HepG2 (cell line): ENCODE measurements around the gene GGNBP2. TPM values are rescaled to one million over a fixed set of nuclear protein-coding genes. Genes with fewer than 3 reads are reported as not detected.

Experiments
- BCL6 ChIP-seq: IDR thresholded peaks from 2 replicates; pipeline ENCODE4 v1.6.1; 2016; ENCODE audit warnings: missing genetic modification reagents, missing compliant biosample characterization
- DMTF1 ChIP-seq: sonication (generic); formaldehyde crosslinking; IDR thresholded peaks from 2 replicates; pipeline ENCODE4 v1.4.0; 2020; ENCODE audit warnings: mild to moderate bottlenecking, missing genetic modification reagents
- DPF2 ChIP-seq: sonication (generic); formaldehyde crosslinking; IDR thresholded peaks from 2 replicates; pipeline ENCODE4 v1.4.0; 2020; ENCODE audit warnings: mild to moderate bottlenecking, low read depth, missing genetic modification reagents, borderline replicate concordance
- GATAD1 ChIP-seq: IDR thresholded peaks from 2 replicates; pipeline ENCODE4 v1.6.1; 2016; ENCODE audit warnings: missing genetic modification reagents, missing compliant biosample characterization
- GRHL1 ChIP-seq: sonication (generic); formaldehyde crosslinking; conservative IDR thresholded peaks from 2 replicates; pipeline ENCODE4 v1.8.0; 2022; ENCODE audit warnings: missing genetic modification reagents
- JUNB ChIP-seq: sonication (generic); formaldehyde crosslinking; IDR thresholded peaks from 2 replicates; pipeline ENCODE4 v1.8.0; 2022; ENCODE audit warnings: missing genetic modification reagents, mild to moderate bottlenecking, borderline replicate concordance
- RAD21 ChIP-seq: fragments of 450-650 bp; formaldehyde crosslinking; IDR thresholded peaks from 2 replicates; pipeline ENCODE4 v1.5.0; 2020; ENCODE audit warnings: mild to moderate bottlenecking
- TEAD3 ChIP-seq: optimal IDR thresholded peaks from 2 replicates; pipeline ENCODE3; 2016; ENCODE audit warnings: borderline replicate concordance
- TGIF2 ChIP-seq: IDR thresholded peaks from 2 replicates; pipeline ENCODE4 v1.6.1; 2016; ENCODE audit warnings: control low read depth, missing compliant biosample characterization
- TSC22D2 ChIP-seq: sonication (generic); formaldehyde crosslinking; IDR thresholded peaks from 2 replicates; pipeline ENCODE4 v1.5.1; 2020; ENCODE audit warnings: missing genetic modification reagents, mild to moderate bottlenecking, borderline replicate concordance
- ZNF530 ChIP-seq: sonication (generic); formaldehyde crosslinking; IDR thresholded peaks from 2 replicates; pipeline ENCODE4 v1.5.0; 2020; ENCODE audit warnings: low read depth, mild to moderate bottlenecking, missing genetic modification reagents
- ZNF597 ChIP-seq: sonication (generic); formaldehyde crosslinking; IDR thresholded peaks from 2 replicates; pipeline ENCODE4 v1.5.0; 2020; ENCODE audit warnings: missing genetic modification reagents
- ZNF660 ChIP-seq: sonication (generic); formaldehyde crosslinking; IDR thresholded peaks from 2 replicates; pipeline ENCODE4 v1.5.1; 2020; ENCODE audit warnings: mild to moderate bottlenecking, low read depth, missing genetic modification reagents, borderline replicate concordance
- ZNF749 ChIP-seq: sonication (generic); formaldehyde crosslinking; IDR thresholded peaks from 2 replicates; pipeline ENCODE4 v1.8.0; 2022; ENCODE audit warnings: mild to moderate bottlenecking, missing genetic modification reagents, moderate library complexity, borderline replicate concordance
- ZSCAN9 ChIP-seq: IDR thresholded peaks from 2 replicates; pipeline ENCODE4 v1.6.1; 2016; ENCODE audit warnings: borderline replicate concordance
- polyA plus RNA-seq, 8 experiments: library from polyadenylated mRNA; depleted of rRNA in 3 of 8; stranded (reverse) in 7 of 8; unstranded in 1 of 8; fragments of >200 nt; fragmentation: Illumina TruSeq in 4 of 8; extraction: Trizol in 4 of 8; gene quantifications; 2 replicates each; pipeline versions ENCODE4 v1.2.1 to v1.2.3, GENCODE V29; 2011 to 2016; ENCODE audit warnings: low read depth in 4 of 8, missing spikeins in 1 of 8, mixed read lengths in 1 of 8; ENCODE audit not compliant: insufficient read depth in 1 of 8
- total RNA-seq, 5 experiments: library from RNA; depleted of rRNA; stranded (reverse); fragments of >200 nt; fragmentation: Illumina TruSeq; extraction: Trizol; gene quantifications; 2 replicates each; pipeline ENCODE4 v1.2.3, GENCODE V29; 2016; ENCODE audit warnings: low read depth in 1 of 5
- TF ChIP-seq, protein P1 (sequence below): sonication (generic); formaldehyde crosslinking; IDR thresholded peaks from 2 replicates; pipeline ENCODE4 v1.4.0; 2020; ENCODE audit warnings: missing genetic modification reagents, mild to moderate bottlenecking, borderline replicate concordance
- TF ChIP-seq, protein P2 (sequence below): sonication (generic); formaldehyde crosslinking; IDR thresholded peaks from 2 replicates; pipeline ENCODE4 v1.8.0; 2022; ENCODE audit warnings: missing genetic modification reagents, mild to moderate bottlenecking, moderate library complexity, borderline replicate concordance

The GGNBP2 gene
- total and polyA plus RNA-seq, 2 of the 13 experiments (the other 11 are each of a cell fraction or from before 2014, with no cell fraction given): 53.3 to 84.2 TPM

- TF ChIP-seq DMTF1 (CRISPR knock-in tag): no peak
- peak; percentile 58; the same call in 1 of the 2 replicates for TF ChIP-seq GATAD1
- TF ChIP-seq GRHL1: no peak
- no peak for TF ChIP-seq DPF2
- TF ChIP-seq, protein P1, sequence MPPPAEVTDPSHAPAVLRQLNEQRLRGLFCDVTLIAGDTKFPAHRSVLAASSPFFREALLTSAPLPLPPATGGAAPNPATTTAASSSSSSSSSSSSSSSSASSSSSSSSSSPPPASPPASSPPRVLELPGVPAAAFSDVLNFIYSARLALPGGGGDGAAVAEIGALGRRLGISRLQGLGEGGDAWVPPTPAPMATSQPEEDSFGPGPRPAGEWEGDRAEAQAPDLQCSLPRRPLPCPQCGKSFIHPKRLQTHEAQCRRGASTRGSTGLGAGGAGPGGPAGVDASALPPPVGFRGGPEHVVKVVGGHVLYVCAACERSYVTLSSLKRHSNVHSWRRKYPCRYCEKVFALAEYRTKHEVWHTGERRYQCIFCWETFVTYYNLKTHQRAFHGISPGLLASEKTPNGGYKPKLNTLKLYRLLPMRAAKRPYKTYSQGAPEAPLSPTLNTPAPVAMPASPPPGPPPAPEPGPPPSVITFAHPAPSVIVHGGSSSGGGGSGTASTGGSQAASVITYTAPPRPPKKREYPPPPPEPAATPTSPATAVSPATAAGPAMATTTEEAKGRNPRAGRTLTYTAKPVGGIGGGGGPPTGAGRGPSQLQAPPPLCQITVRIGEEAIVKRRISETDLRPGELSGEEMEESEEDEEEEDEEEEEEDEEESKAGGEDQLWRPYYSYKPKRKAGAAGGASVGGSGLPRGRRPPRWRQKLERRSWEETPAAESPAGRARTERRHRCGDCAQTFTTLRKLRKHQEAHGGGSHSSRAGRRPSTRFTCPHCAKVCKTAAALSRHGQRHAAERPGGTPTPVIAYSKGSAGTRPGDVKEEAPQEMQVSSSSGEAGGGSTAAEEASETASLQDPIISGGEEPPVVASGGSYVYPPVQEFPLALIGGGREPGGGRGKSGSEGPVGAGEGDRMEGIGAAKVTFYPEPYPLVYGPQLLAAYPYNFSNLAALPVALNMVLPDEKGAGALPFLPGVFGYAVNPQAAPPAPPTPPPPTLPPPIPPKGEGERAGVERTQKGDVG (CRISPR knock-in tag): 0 out of 2 replicates have a peak, but pooled peaks have one; percentile 42
- no peak for TF ChIP-seq ZNF530 (CRISPR knock-in tag)
- TF ChIP-seq BCL6 (CRISPR knock-in tag): no peak
- TF ChIP-seq, protein P2, sequence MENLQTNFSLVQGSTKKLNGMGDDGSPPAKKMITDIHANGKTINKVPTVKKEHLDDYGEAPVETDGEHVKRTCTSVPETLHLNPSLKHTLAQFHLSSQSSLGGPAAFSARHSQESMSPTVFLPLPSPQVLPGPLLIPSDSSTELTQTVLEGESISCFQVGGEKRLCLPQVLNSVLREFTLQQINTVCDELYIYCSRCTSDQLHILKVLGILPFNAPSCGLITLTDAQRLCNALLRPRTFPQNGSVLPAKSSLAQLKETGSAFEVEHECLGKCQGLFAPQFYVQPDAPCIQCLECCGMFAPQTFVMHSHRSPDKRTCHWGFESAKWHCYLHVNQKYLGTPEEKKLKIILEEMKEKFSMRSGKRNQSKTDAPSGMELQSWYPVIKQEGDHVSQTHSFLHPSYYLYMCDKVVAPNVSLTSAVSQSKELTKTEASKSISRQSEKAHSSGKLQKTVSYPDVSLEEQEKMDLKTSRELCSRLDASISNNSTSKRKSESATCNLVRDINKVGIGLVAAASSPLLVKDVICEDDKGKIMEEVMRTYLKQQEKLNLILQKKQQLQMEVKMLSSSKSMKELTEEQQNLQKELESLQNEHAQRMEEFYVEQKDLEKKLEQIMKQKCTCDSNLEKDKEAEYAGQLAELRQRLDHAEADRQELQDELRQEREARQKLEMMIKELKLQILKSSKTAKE: 0 out of 2 replicates have a peak, but pooled peaks have one; percentile 16
- peak; percentile 44; the same call in 1 of the 2 replicates for TF ChIP-seq RAD21
- TF ChIP-seq ZNF597: no peak
- no peak for TF ChIP-seq TSC22D2
- no peak for TF ChIP-seq JUNB (CRISPR knock-in tag)
- peak; percentile 54 for TF ChIP-seq TGIF2 (CRISPR knock-in tag)
- TF ChIP-seq ZSCAN9 (CRISPR knock-in tag): peak; percentile 83
- TF ChIP-seq ZNF660 (CRISPR knock-in tag): no peak
- peak; percentile 21 for TF ChIP-seq TEAD3
- TF ChIP-seq ZNF749 (CRISPR knock-in tag): peak; percentile 46; the same call in 1 of the 2 replicates
Observed at GRCh38 chr17:36544307-36545076, at the start of gene GGNBP2 (continued).
